K562 (cell line): ENCODE data around the gene PUDP. TPM values are rescaled to one million over a fixed set of nuclear protein-coding genes. Genes with fewer than 3 reads are reported as not detected.

ENCODE experiments used
- ATAC-seq: fragments of 200-7000 bp; cut with Tn5 transposase; 3 replicates; pipeline ENCODE4 v1.9.1; 2020; ENCODE audit warnings: moderate library complexity
- BruUV-seq: library from RNA; stranded (reverse); fragments of 400-500 nt; replicated peaks from 2 replicates; lab custom pipeline; 2021; lab: Mats Ljungman, UMichigan
- CTCF ChIA-PET: fragments of 300-600 bp; formaldehyde crosslinking; extraction: SDS; loops from one replicate; lab custom pipeline; 2021; ENCODE audit warnings: low intra/inter-chr PET ratio; lab: Yijun Ruan, JAX
- POLR2A ChIA-PET: fragments of 300-600, 350-650 bp; sonication (Branson Sonifier 250); formaldehyde crosslinking; extraction: SDS; loops from one replicate; lab custom pipeline; 2021; ENCODE audit warnings: antibody characterized with exemption, inconsistent platforms; lab: Yijun Ruan, JAX
- DNase-seq, 4 experiments: peaks; one replicate each; pipeline versions ENCODE4 v3.0.0 to v3.0.0-alpha.2; 2011 to 2018; ENCODE audit warnings: low spot score in 3 of 4, mixed read lengths in 3 of 4; ENCODE audit errors: extremely low read depth in 1 of 4
- FAIRE-seq: peaks from 2 replicates; lab custom pipeline; 2011; peaks lifted over from hg19 to GRCh38; lab: Jason Lieb, UNC
- H2AFZ ChIP-seq: 2 replicates; pipeline ENCODE4 v1.6.0; 2011; ENCODE audit warnings: low read depth, low read length, control low read depth, inconsistent platforms
- H3K27ac ChIP-seq: fragments of 200-600 bp; 3 replicates; pipeline ENCODE4 v1.8.0; 2011; ENCODE audit warnings: low read depth, mild to moderate bottlenecking, control low read depth, inconsistent platforms, low read length, moderate library complexity, mixed read lengths; ENCODE audit errors: extremely low read depth
- H3K27me3 ChIP-seq, 2 experiments: fragments of 300-600 bp in 1 of 2; 2 replicates in 1 of 2; 3 replicates in 1 of 2; pipeline versions ENCODE4 v1.6.0 to v1.8.0; 2011; ENCODE audit warnings: inconsistent platforms in 2 of 2, low read length in 2 of 2, mild to moderate bottlenecking in 1 of 2, mixed read lengths in 1 of 2, moderate library complexity in 1 of 2; ENCODE audit not compliant: control insufficient read depth in 2 of 2, insufficient read depth in 2 of 2
- H3K36me3 ChIP-seq: fragments of 300-600 bp; 3 replicates; pipeline ENCODE4 v1.8.0; 2011; ENCODE audit warnings: mild to moderate bottlenecking, low read length, inconsistent platforms; ENCODE audit not compliant: control insufficient read depth, insufficient read depth
- H3K4me1 ChIP-seq, 2 experiments: fragments of 200-600 bp in 1 of 2; replicated peaks in 1 of 2; 2 replicates in 1 of 2; 3 replicates in 1 of 2; pipeline versions ENCODE4 v1.5.1 to v1.8.0; 2011; ENCODE audit warnings: inconsistent platforms in 2 of 2, low read length in 2 of 2, mild to moderate bottlenecking in 1 of 2, mixed read lengths in 1 of 2, moderate library complexity in 1 of 2; ENCODE audit not compliant: control insufficient read depth in 2 of 2, insufficient read depth in 2 of 2
- H3K4me2 ChIP-seq: 2 replicates; pipeline ENCODE4 v1.6.1; 2011; ENCODE audit warnings: low read length, control low read depth, inconsistent platforms, mixed read lengths; ENCODE audit not compliant: insufficient read depth
- H3K4me3 ChIP-seq: fragments of 200-600 bp; sonication (generic), shearing (Covaris generic); 2 replicates; pipeline ENCODE4 v1.5.1; 2016; ENCODE audit warnings: control low read depth, inconsistent platforms
- H3K79me2 ChIP-seq: fragments of 200-600 bp; 3 replicates; pipeline ENCODE4 v1.8.0; 2011; ENCODE audit warnings: low read length, inconsistent platforms; ENCODE audit not compliant: control insufficient read depth, insufficient read depth
- H3K9ac ChIP-seq, 2 experiments: 2 replicates each; pipeline versions ENCODE4 v1.6.0 to v1.6.1; 2011; ENCODE audit warnings: low read depth in 2 of 2, low read length in 2 of 2, control low read depth in 1 of 2, inconsistent platforms in 1 of 2, mild to moderate bottlenecking in 1 of 2, mixed read lengths in 1 of 2; ENCODE audit not compliant: insufficient read depth in 1 of 2
- H3K9me1 ChIP-seq: one replicate; pipeline ENCODE4 v1.6.0; 2011; ENCODE audit warnings: inconsistent platforms, mild to moderate bottlenecking, low read length, moderate library complexity; ENCODE audit not compliant: control insufficient read depth, insufficient read depth
- H3K9me3 ChIP-seq: replicated peaks from 2 replicates; pipeline ENCODE4 v1.5.1; 2011; ENCODE audit warnings: low read depth, low read length, inconsistent platforms; ENCODE audit not compliant: control insufficient read depth, insufficient read depth
- H4K20me1 ChIP-seq: replicated peaks from 2 replicates; pipeline ENCODE4 v1.6.1; 2011; ENCODE audit warnings: low read length, inconsistent platforms, mixed read lengths; ENCODE audit not compliant: control insufficient read depth, insufficient read depth
- CBX1 ChIP-seq: sonication (generic); IDR thresholded peaks from 2 replicates; pipeline ENCODE4 v1.6.1; 2016; ENCODE audit warnings: antibody characterized with exemption, low read depth, mild to moderate bottlenecking
- CREB3 ChIP-seq: fragments of 450-650 bp; conservative IDR thresholded peaks from 2 replicates; pipeline ENCODE4 v1.6.1; 2016; ENCODE audit warnings: missing genetic modification characterization, low read depth, mild to moderate bottlenecking, missing compliant biosample characterization, moderate library complexity
- E2F8 ChIP-seq: fragments of 450-650 bp; IDR thresholded peaks from 2 replicates; pipeline ENCODE4 v1.7.1; 2018; ENCODE audit warnings: mild to moderate bottlenecking, low read depth; ENCODE audit not compliant: partially characterized antibody
- MAFF ChIP-seq: IDR thresholded peaks from 2 replicates; pipeline ENCODE4 v1.6.1; 2012; ENCODE audit warnings: low read length, improper control_type of control experiment
- NELFE ChIP-seq: IDR thresholded peaks from 2 replicates; pipeline ENCODE4 v1.6.1; 2011; ENCODE audit warnings: mild to moderate bottlenecking; ENCODE audit not compliant: insufficient read depth, insufficient read length
- PHF20 ChIP-seq: fragments of 450-650 bp; IDR thresholded peaks from 2 replicates; pipeline ENCODE4 v1.6.1; 2018; ENCODE audit not compliant: partially characterized antibody
- ZNF354B ChIP-seq: fragments of 250-450 bp; sonication (Bioruptor Pico); IDR thresholded peaks from 2 replicates; pipeline ENCODE4 v1.4.0; 2020
- WGBS: fragments of 100-300 bp; shearing (Covaris generic); methylation state at CpG from one replicate; pipeline ENCODE4 v1.1.6; 2016; ENCODE audit warnings: low coverage, mixed read lengths; ENCODE audit not compliant: insufficient coverage; ENCODE audit errors: missing lambda C conversion rate; 5-methylcytosine and 5-hydroxymethylcytosine counted together
- in situ Hi-C: fragments of 300-500 bp; cut with MboI; formaldehyde crosslinking; loops from 4 replicates; pipeline ENCODE4 v1.15.0; 2018; ENCODE audit warnings: inconsistent platforms, mixed read lengths
- intact Hi-C: fragments of 100-400 bp; cut with micrococcal nuclease; formaldehyde crosslinking; loops from 2 replicates; pipeline ENCODE4 v1.14.2; 2022
- polyA plus RNA-seq, 8 experiments: library from polyadenylated mRNA; depleted of rRNA in 4 of 8; stranded (reverse) in 5 of 8; unstranded in 3 of 8; fragments of >200 nt; fragmentation: Nextera tagmentation in 2 of 8; fragmentation: Illumina TruSeq in 1 of 8; extraction: Ambion mirVana in 2 of 8; extraction: Trizol in 1 of 8; gene quantifications; 2 replicates each; pipeline versions ENCODE4 v1.2.1 to v1.2.3, GENCODE V29; 2011 to 2014; ENCODE audit warnings: inconsistent platforms in 1 of 8, missing spikeins in 1 of 8
- total RNA-seq, 7 experiments: library from RNA; depleted of rRNA in 6 of 7; stranded (reverse); fragments of >200 nt in 6 of 7; fragmentation: Illumina TruSeq in 2 of 7; extraction: Trizol in 2 of 7; gene quantifications; 2 replicates each; pipeline versions ENCODE4 v1.2.1 to v1.2.3, GENCODE V29; 2011 to 2021; ENCODE audit warnings: low replicate concordance in 1 of 7

The PUDP gene
- total and polyA plus RNA-seq, 9 of the 15 experiments (the other 6 are each of a cell fraction or from before 2014, with no cell fraction given): 13.6 to 63.0 (median 29.2) TPM

- H2AFZ ChIP-seq: no peak overlapping the region
- 0 out of 2 replicates have a peak, but pooled peaks cover 2% of the 10 kb centered on the region for H4K20me1 ChIP-seq
- POLR2A ChIA-PET: interaction anchor here (0.6 kb wide), 1 partner anchor 22 kb away, joined by 3 read pairs; no protein-coding TSS in a partner anchor
- peaks cover 0 to 9% of the 10 kb centered on the region in 2 experiments; a peak in 3 of 5 replicates for H3K4me1 ChIP-seq
- in situ Hi-C loops (no loop called here), intact Hi-C loops (loop anchor here (10.0 kb wide), 1 partner anchor 785 kb away; the partner anchor contains the start of gene PNPLA4)
- no peak overlapping the region for H3K4me3 ChIP-seq
- H3K4me2 ChIP-seq: no peak overlapping the region
- H3K27me3 ChIP-seq: no peaks in the 10 kb centered on the region
- no peak overlapping the region for H3K27ac ChIP-seq
- ATAC-seq (no peak), DNase-seq (no peak), FAIRE-seq (no peak)
- CTCF ChIA-PET: no interaction called here
- no peak overlapping the region for H3K9ac ChIP-seq
- no TSS peak for BruUV-seq
- TF ChIP-seq CBX1 (no peak), NELFE (no peak), MAFF (no peak), ZNF354B (CRISPR knock-in tag) (no peak), PHF20 (no peak), E2F8 (no peak), CREB3 (tag) (no peak)
- H3K9me1 ChIP-seq: no peaks in the 10 kb centered on the region
- no peaks in the 10 kb centered on the region for H3K9me3 ChIP-seq
- peaks cover 52% of the 10 kb centered on the region for H3K79me2 ChIP-seq
- peaks cover 11% of the 10 kb centered on the region; the same call in 1 of the 3 replicates for H3K36me3 ChIP-seq
- WGBS: 91% methylated on average over 6 of the region's 9 CpGs
These were observed 8.5 kb downstream of the PUDP start for GRCh38 chrX:7139202-7140081.
